ENCODE results near the gene MRPS17. TPM values are rescaled to one million over a fixed set of nuclear protein-coding genes. Genes with fewer than 3 reads are reported as not detected.

Gene MRPS17
- total and polyA plus RNA-seq, 10 of the 15 experiments (the other 5 are each of a cell fraction or from before 2014, with no cell fraction given) = 18.7 to 74.5 (median 29.2) TPM

- no peak for TF ChIP-seq PBX3 (IDR thresholded peaks at IDR 0.05; ENCODE audit: insufficient replicate concordance, low read depth, low read length)
- no peak for TF ChIP-seq IKZF2 (IDR thresholded peaks at IDR 0.05)
- TF ChIP-seq SP1 (IDR thresholded peaks at IDR 0.05; ENCODE audit: low read depth, low read length) = peak; percentile 89
- TF ChIP-seq RFX5 (IDR thresholded peaks at IDR 0.05; ENCODE audit: low read depth, low read length) = peak; percentile 45; the same call in 1 of the 2 replicates
- no peak for TF ChIP-seq ZNF217 (IDR thresholded peaks at IDR 0.05)
- TF ChIP-seq, protein P1, sequence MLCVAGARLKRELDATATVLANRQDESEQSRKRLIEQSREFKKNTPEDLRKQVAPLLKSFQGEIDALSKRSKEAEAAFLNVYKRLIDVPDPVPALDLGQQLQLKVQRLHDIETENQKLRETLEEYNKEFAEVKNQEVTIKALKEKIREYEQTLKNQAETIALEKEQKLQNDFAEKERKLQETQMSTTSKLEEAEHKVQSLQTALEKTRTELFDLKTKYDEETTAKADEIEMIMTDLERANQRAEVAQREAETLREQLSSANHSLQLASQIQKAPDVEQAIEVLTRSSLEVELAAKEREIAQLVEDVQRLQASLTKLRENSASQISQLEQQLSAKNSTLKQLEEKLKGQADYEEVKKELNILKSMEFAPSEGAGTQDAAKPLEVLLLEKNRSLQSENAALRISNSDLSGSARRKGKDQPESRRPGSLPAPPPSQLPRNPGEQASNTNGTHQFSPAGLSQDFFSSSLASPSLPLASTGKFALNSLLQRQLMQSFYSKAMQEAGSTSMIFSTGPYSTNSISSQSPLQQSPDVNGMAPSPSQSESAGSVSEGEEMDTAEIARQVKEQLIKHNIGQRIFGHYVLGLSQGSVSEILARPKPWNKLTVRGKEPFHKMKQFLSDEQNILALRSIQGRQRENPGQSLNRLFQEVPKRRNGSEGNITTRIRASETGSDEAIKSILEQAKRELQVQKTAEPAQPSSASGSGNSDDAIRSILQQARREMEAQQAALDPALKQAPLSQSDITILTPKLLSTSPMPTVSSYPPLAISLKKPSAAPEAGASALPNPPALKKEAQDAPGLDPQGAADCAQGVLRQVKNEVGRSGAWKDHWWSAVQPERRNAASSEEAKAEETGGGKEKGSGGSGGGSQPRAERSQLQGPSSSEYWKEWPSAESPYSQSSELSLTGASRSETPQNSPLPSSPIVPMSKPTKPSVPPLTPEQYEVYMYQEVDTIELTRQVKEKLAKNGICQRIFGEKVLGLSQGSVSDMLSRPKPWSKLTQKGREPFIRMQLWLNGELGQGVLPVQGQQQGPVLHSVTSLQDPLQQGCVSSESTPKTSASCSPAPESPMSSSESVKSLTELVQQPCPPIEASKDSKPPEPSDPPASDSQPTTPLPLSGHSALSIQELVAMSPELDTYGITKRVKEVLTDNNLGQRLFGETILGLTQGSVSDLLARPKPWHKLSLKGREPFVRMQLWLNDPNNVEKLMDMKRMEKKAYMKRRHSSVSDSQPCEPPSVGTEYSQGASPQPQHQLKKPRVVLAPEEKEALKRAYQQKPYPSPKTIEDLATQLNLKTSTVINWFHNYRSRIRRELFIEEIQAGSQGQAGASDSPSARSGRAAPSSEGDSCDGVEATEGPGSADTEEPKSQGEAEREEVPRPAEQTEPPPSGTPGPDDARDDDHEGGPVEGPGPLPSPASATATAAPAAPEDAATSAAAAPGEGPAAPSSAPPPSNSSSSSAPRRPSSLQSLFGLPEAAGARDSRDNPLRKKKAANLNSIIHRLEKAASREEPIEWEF (IDR thresholded peaks at IDR 0.05; ENCODE audit: insufficient replicate concordance, low read depth, low read length) = no peak
- TF ChIP-seq FOXK2 (IDR thresholded peaks at IDR 0.05) = peak; percentile 59; the same call in 1 of the 2 replicates
- peak; percentile 24; the same call in 1 of the 2 replicates for TF ChIP-seq NR2C1 (IDR thresholded peaks at IDR 0.05)
- TF ChIP-seq ZNF24 (IDR thresholded peaks at IDR 0.05) = no peak
- TF ChIP-seq PML (IDR thresholded peaks at IDR 0.05; ENCODE audit: low read length) = peak; percentile 82; the same call in 1 of the 2 replicates
- no peak for TF ChIP-seq ETV6 (conservative IDR thresholded peaks at IDR 0.05 in 1 of 2, IDR thresholded peaks at IDR 0.05 in 1 of 2; ENCODE audit: borderline replicate concordance in 1 of 2, low read depth in 1 of 2)
- TF ChIP-seq CHD4 (IDR thresholded peaks at IDR 0.05) = no peak
- TF ChIP-seq HCFC1 (IDR thresholded peaks at IDR 0.05; ENCODE audit: low read length) = peak; percentile 72
- TF ChIP-seq YY1 (IDR thresholded peaks at IDR 0.05; ENCODE audit: low read depth, low read length) = 0 out of 2 replicates have a peak, but pooled peaks have one; percentile 69
- no peak for TF ChIP-seq SMAD1 (IDR thresholded peaks at IDR 0.05; ENCODE audit: low read depth, partially characterized antibody)
- no peak for TF ChIP-seq RBBP5 (conservative IDR thresholded peaks at IDR 0.05)
- no peak for TF ChIP-seq RB1 (IDR thresholded peaks at IDR 0.05; ENCODE audit: borderline replicate concordance)
- peak; percentile 43; the same call in 1 of the 2 replicates for TF ChIP-seq RUNX3 (IDR thresholded peaks at IDR 0.05; ENCODE audit: low read length)
- TF ChIP-seq POLR2AphosphoS5 (IDR thresholded peaks at IDR 0.05; ENCODE audit: low read length) = peak; percentile 95
- no peak for TF ChIP-seq RAD21 (IDR thresholded peaks at IDR 0.05; ENCODE audit: insufficient read depth, low read depth, low read length)
- TF ChIP-seq TBL1XR1 (IDR thresholded peaks at IDR 0.05; ENCODE audit: low read depth, low read length) = no peak
- peak; percentile 51 for TF ChIP-seq USF1 (IDR thresholded peaks at IDR 0.05; ENCODE audit: borderline replicate concordance, extremely low read length, insufficient read depth, low read depth, low read length)
- no peak; the same call in 1 of the 2 replicates for TF ChIP-seq FOXM1 (IDR thresholded peaks at IDR 0.05; ENCODE audit: low read depth, low read length)
- no peak for TF ChIP-seq SMARCA5 (IDR thresholded peaks at IDR 0.05)
- 0 out of 2 replicates have a peak, but pooled peaks have one; percentile 23 for TF ChIP-seq ZNF207 (IDR thresholded peaks at IDR 0.05; ENCODE audit: borderline replicate concordance)
- no peak for TF ChIP-seq JUNB (IDR thresholded peaks at IDR 0.05)
Measured at GRCh38 chr7:55951637-55952351, at the start of gene MRPS17 (continued).
